HG03342 (cell line): ENCODE data around the gene CNBP.
"Not testable (repeated sequence)": the region's sequence is repeated elsewhere in the genome, so short reads cannot be mapped to it uniquely, and the experiment has no call there.

ENCODE experiments used
- ATAC-seq: cut with Tn5 transposase; IDR thresholded peaks from one replicate; pipeline ENCODE4 v1.9.1; 2021; ENCODE audit warnings: mild to moderate bottlenecking, moderate library complexity; ENCODE audit not compliant: unreplicated experiment

Gene CNBP

DNA sequence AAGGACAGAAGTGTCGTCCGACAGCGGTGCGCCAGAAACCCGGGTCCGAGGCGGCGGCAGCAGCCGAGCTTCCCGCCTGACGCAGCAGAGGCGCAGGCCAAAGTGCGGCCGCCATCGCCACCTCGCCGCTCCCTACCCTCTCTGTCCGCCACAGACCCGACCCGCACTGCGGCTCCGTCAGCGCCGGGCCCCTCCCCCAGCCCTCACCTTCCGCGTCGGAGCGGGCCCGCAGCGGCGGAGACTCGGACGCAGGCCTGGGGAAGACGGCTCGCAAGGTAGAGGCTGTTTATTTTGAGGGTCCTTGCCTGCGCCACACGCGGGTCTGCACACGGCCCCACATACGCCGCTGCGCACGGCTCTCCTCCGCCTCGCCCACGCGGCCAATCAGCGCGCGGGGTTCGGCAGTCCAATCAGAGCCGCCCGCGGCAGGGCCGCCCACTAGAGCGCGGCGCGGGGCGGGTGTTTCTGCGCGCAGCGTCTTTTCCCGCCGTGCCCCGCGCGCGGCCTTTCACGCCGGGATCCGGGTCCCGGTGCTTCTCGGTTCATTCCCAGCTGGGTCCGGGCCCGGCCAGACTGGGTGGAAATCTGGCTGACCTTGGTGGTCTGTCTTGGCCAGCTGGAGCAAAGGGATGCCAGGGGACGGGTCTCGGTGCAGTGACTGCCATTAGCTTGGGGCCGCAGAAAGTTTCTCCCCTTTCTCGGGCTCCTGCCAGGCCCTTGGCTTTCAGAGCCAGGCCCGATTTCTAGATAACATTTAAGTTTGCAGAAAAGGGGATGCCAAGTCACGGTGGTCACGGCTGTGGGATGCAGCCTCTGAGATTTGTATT lies at the start of gene CNBP:
TSS of gene CNBP (minus strand) at position 328 of the 827 bp plus-strand sequence. CDS start 12,139 bp downstream, outside the sequence.
- ATAC-seq: peak; percentile 95

DNA sequence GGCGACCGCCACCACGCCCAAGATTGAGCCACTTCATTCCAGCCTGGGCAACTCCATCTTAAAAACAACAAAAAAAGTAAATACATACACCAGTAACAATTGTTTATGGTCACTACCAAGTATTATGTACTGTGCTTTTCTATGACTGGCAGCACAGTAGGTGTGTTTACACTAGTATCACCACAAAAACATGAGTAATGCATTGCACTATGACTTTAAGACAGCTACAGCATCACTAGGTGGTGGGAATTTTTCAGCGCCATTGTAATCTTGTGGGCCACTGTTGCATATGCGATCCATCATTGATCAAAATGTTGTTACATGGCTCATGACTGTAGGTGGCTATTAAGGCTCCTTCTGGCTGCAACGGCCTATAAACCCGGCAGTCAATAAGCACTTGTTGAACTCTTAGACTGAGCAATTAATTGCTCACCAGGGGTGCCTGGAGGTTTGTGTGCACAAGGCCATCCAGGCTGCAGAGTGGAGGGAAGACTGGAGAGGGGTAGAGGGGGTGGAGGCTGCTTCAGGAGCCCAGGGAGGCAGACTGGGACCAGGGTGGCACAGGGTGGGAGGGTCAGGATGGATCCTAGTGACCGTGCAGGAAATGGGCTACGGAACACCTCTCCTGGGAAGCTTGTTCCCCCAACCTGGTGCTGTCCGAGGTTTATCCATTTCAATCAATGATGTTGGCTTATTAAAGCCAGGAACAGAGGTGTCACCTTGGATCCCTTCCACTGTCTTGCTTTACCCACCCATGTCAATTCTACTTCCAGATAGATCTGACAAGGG lies 47.8 kb upstream of the CNBP start:
- no peak for ATAC-seq

DNA sequence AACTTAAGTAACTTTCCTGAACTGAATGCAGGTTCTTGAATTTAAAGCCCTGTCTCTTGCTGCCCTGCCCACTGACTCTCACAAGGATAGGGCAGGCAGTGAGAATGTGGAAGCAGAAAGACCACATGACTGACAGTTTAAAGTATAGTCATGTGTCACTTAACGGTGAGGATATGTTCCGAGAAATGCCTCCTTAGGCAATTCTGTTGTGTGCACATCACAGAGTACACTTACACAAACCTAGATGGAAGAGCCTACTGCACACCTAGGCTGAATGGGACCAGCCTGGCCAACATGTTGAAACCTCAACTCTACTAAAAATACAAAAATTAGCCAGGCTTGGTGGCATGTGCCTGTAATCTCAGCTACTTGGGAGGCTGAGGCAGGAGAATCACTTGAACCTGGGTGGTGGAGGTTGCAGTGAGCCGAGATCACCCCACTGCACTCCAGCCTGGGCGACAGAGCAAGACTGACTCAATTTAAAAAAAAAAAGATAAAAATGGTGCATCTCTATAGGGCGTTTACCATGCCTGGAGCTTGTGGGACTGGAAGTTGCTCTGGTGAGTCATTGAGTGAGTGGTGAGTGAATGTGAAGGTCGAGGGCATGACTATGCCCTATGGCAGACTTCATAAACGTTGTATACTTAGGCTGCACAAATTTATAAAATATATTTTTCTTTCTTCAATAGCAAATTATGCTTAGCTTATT lies 46.8 kb upstream of the CNBP start:
- ATAC-seq: no peak

DNA sequence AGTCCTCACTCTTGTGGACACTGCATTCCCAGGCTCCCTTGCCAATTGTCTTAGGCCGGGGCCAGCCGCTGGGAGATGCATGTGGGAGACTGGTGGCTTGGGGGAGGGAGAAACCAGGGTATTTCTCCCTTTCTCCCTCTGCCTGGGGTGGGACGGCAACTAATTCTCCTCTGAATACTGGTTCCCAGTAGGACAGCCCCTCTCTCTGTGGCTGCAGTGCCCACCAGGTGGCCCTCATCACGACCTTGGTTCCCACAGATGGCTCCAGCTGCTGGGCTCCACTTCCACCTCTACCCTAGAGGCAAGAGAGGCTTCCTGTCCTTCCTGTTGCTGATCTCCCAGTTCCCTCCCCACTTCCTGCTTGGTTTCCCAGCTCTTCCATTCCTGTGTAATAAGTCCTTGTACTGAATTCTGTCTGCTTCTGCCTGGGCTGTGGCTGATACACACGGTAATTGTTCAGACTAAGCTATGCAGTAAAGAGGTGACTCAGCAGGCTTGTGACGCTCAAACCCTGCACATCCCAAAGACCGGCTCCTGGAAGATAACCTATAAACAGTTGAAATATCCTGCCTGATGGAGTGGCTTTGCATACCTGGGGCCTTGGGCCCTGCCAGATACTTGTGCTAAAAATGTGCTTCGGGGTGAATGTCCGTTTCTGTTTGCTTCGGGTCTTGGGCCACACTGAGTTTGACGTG lies 45.3 kb upstream of the CNBP start:
- ATAC-seq: no peak

DNA sequence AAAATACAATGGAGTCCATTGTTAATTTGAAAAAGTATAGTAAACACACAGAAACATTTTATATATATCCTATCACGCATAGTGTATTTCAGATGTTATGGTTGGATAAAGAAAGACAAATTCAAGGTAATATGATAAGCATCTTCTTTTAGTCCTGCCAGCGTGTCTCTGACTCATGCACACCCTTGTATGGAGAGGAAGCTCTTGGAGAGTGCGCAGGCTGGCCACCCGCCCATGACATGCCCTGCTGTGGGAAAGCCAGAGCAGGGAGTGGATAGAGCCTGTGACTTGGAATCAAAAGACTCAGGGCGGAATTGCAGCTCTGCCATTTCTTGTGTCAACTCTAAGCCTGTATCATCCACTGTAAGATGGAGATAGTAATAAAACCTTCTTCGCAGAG lies 42.7 kb upstream of the CNBP start:
- no peak for ATAC-seq

DNA sequence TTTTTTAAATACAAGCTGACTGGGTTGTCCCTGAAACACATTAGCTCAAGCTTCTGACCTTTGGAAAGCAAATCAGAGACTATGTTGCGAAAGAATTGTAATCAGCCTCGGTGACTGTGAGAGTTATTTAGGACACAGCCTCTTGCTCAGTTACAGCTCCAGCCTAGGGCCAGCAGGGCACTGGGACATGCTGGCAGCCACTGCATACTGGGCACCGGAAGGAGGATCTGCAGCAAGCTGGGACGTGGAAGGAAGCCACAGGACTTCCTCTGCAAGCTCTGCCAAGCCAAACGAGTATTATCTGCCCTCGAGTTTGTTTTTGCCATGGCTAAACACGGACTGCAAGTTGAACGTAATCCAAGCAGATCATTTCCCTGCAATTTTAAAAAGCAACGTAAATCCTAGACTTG lies 41.3 kb upstream of the CNBP start:
- ATAC-seq: no peak

DNA sequence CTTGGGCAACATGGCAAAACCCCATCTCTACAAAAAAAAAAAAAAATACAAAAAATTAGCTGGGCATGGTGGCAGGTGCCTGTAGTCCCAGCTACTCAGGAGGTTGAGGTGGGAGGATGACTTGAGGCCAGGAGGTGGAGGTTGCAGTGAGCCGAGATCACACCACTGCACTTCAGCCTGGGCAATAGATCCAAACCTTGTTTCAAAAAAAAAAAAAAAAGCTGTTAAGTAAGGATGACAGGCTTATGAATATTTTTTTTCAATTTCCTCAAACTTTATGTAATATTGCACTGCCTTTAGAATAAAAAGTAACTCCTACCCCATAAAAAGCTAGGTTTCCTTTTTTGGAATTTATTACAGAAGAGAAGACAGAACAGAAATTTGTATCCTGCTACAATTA lies 40.7 kb upstream of the CNBP start:
- not testable (repeated sequence) for ATAC-seq

DNA sequence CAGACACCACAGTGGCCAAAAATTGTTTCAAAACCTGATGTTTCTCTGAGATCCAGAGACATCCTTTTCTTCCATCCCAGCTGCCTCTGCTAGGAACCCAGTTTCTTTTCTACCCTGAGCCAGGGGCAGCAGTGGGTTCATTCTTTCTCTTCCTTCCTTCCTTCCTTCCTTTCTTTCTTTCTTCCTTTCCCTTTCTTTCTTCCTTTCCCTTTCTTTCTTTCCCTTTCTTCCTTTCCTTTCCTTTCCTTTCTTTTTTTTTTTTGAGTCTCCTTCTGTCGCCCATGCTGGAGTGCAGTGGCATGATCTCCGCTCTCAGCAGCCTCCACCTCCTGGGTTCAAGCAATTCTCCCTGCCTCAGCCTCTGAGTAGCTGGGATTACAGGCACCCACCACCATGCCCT lies 35.0 kb upstream of the CNBP start:
- ATAC-seq: no peak

DNA sequence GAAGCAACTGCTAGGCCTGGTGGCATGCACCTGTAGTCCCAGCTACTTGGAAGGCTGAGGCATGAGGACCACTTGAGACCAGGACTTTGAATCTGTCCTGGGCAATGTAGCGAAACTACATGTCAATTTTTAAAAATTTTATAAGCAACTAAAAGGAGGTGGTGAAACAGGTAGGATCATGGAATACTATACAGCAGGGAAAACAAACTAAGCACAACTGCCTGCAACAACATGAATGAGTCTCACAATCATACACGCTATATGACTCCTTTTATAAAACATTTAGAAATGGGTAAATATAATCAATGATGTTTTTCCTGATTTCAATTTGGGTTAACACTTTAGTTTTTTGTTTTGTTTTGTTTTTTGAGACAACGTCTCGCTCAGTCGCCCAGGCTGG lies 29.5 kb upstream of the CNBP start:
- no peak for ATAC-seq

DNA sequence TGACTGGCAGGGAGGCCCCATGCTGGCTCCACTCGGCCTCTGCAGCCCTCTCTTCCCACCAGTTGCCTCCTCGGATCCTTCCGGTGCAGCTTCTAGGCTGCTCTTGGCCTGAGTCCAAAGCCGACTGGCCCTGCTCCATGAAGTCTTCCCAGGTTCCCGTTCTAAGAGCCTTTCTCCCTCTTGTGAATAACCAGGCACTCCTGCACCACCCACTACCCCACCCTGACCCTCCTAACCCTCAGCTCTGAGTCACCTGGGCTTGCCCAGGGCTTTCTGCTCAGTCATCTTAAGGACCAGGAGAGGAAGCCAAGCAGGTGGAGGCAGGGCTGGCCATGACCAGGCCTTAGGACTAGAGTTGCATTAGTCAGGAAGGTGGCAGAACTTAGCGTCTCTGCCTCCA lies 28.1 kb upstream of the CNBP start:
- no peak for ATAC-seq

DNA sequence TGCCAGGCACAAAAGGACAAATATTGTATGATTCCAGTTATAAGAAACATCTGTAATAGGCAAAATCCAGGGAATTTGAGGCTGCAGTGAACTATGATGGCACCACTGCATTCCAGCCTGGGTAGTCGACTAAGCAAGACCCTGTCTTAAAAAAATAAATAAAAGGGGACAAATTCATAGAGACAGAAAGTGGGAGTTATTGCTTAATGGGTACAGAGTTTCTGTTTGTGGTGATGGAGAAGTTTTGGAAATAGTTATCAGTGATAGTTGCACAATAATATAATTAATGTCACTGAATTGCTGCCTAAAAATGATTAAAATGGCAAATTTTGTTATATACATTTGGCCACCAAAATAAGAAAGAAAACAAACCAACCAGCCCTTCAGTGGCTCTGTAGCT lies 27.6 kb upstream of the CNBP start:
- ATAC-seq: no peak

DNA sequence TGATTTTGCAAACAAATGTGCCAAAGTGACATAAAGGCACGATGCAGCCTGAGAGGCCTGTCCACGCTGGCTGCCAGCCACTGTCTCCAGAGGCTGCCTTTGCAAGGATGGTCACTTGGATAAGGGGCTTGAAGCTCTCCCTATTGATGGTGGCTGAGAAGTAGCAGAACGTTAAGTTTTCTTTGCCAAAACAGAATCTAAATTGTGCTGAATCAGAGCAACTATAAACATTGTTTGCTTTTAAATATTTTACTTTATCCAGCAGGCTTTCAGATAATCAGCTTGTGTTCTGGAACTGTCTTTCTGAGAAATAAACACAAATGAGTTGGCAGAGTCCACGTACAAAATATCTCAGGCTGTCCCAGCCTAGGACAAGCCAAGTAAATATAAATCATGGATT lies 23.8 kb upstream of the CNBP start:
- ATAC-seq: no peak

DNA sequence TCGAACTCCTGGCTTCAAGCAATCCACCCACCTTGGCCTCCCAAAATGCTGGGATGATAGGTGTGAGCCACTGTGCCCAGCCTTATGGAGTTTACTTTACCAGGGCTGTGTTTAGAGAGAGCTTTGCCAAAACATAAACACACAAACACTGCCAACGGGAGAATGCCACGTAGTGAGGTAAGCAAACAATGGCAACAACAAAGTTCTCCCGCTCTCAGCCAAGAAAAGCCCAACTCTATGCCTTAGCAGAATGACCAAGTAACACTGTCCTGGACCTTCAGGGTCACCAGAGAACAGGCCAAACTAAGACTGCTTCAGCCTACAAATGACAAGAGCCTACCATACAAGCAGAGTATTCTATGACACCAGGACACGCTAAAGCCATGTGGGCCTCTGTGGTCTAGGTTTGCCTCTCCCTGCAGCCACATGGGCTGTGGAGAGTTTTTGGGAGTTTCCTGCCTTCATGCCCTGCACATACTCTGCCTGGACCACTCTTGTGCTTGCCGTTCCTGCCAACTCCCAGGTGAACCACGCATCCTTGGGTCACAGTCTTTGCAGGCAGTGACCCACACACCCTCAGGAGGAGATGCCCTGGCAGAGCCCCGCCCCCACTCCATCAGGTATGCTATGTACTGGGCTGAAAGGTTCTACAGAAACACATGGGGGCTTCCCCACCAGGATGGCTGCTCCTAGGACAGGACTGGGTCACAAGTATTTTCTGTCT lies 21.6 kb upstream of the CNBP start:
- ATAC-seq: no peak

DNA sequence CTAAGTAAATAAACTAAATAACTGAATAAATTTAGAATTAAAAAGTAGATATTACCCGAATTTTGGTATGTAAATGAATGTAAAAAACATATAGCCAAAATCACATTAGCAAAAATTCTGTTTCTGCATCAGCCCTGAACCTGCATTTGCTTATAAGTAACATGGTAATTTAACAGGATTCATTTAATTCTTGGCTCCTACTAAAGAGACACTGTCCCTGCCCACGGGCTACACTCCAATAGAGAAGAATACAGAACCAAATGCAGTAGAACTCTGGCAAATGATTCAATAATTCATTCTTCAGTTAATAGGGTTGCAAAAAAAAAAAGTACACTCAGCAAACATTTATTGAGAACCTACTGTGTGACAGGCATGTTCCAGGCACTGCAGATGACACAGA lies 20.8 kb upstream of the CNBP start:
- ATAC-seq: no peak

DNA sequence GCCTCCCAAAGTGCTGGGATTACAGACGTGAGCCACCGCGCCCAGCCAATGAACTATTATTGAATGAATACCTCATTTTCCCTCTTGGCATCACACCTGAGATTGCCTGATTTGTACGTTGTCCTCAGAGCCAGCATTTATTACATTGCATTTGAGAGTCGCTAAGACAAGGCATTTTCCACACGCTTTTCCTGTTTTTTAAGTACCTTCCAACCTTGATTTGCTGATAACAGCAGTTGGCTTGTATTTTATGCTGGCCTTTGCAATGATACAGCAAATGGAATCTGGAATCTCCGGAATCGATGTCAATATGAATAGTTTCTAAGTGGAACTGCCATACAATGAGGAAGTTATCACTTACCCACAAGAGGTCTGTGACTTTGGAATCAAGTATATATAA lies 15.7 kb upstream of the CNBP start:
- ATAC-seq: no peak

DNA sequence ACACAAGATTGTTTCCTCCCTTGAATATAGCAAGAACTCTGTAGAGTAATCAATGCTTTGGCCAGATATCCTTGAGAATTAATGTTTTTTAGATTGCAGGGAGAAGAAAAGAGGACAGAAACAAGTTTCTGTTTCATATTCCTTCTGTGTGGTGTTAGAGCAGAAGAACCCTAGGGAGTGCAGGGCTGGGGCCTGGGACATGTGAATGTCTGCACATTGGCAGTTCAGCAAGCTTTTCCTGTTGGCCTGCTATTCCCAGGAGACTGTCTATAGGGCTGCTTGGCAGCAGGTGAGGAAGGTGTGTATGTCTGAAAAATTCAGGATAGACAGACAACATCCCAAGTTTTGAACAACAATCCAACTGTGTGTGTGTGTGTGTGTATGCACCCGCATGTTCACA lies 13.6 kb upstream of the CNBP start:
- ATAC-seq: no peak

DNA sequence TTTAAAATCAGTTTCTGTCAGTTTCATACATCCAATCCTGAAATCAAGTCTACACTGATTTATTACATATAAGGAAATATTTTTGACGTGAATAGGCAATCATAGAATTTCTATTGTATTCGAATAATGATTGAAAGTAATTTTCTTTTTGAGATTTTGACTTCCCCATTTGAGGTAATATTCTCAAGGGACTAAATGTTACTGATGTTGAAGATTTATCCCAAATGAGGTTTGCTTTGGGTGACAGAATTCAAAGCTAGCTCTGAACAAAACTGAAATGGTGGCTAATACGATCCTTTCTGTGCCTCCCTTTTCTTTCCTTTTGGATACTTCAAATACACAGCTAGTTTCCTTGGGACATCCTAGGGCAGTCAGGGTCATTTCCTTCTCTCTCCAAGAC lies 12.9 kb upstream of the CNBP start:
- ATAC-seq: no peak

DNA sequence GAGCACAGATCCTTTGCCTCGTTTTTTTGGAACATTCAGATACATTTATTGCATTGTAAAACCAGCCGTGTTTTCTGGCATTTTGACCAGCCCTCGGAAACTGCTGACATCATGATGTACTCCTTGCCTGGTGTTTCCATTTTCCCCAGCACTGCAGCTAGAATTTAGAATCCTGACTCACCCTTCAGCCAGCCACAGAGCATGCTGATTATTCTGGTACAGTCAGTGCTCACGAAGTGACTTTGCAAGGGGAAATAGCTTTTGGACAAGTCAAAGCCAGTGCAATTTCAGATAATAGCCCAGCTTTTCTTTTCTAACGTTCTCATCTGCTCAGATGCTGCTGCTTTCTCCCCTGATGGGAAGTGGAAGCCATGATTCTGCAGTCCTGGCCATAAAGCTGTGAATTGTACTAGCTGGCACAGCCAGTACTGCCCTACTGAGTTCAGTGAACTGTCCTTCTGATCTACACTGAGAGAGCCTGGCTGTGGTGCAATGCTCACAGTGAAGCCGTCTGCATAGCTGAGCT lies 12.1 kb upstream of the CNBP start:
- ATAC-seq: no peak

DNA sequence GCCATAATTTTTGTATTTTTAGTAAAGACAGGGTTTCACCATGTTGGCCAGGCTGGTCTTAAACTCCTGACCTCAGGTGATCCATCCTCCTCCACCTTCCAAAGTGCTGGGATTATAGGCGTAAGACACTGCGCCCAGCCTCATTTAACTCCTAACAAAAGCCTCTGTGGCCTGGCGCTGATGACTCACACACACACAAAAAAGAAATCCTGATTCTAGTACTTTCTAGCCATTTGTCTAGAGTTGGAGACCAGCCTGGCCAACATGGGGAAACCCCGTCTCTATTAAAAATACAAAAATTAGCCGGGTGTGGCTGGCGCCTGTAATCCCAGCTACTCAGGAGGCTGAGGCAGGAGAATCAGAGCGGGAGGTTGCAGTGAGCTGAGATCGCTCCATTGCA lies 6.1 kb upstream of the CNBP start:
- ATAC-seq: not testable (repeated sequence)

DNA sequence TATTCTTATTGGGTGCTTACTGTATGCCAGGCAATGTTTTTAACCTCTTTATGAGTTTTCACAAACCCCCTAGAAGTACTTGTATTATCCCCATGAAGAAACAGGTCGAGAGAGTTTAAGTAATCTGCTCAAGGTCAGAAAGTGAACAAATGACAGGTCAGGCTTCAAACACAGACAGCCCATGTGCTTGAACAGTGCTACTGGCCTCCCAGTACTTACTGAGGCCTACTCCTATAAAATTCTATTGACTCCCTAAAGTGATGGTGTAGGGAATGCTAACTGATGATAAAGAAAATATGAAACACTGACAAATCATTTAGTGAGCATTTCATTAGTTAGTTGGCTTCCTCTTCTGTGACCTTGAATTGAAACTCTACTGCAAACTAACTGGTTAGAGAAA lies 4.2 kb upstream of the CNBP start:
- no peak for ATAC-seq
